GM13976 (cell line): Measurements from ENCODE around the gene SLC1A2.

ENCODE experiments used
- DNase-seq: peaks from one replicate; pipeline ENCODE4 v3.0.0; 2012; ENCODE audit warnings: low spot score
- CTCF ChIP-seq: IDR thresholded peaks from 2 replicates; pipeline ENCODE4 v1.5.1; 2012; ENCODE audit warnings: borderline replicate concordance, mild to moderate bottlenecking; ENCODE audit not compliant: insufficient read depth; ENCODE audit errors: extremely low read depth, missing control alignments, control extremely low read depth
- in situ Hi-C: fragments of 300-500 bp; cut with MboI; formaldehyde crosslinking; loops from one replicate; pipeline ENCODE4 v1.12.0; 2022; ENCODE audit warnings: low sequenced_read_pairs, mixed read lengths, inconsistent platforms; ENCODE audit not compliant: unreplicated experiment

SLC1A2 gene

GRCh38 chr11:35248558-35249323 lies 170.6 kb downstream of the SLC1A2 start:
- no peak for TF ChIP-seq CTCF
- in situ Hi-C loops: no loop called here

GRCh38 chr11:35247863-35248262 lies 171.5 kb downstream of the SLC1A2 start:
- in situ Hi-C loops: no loop called here

More at GRCh38 chr11:35248558-35249323, 170.6 kb downstream of the SLC1A2 start:
- DNase-seq: no peak

GRCh38 chr11:35247428-35247827 lies 171.9 kb downstream of the SLC1A2 start:
- no peak for TF ChIP-seq CTCF
- DNase-seq: no peak
- in situ Hi-C loops: no loop called here

More at GRCh38 chr11:35247863-35248262, 171.5 kb downstream of the SLC1A2 start:
- TF ChIP-seq CTCF: no peak
- no peak for DNase-seq

GRCh38 chr11:35246745-35247144 lies 172.6 kb downstream of the SLC1A2 start:
- in situ Hi-C loops: no loop called here
- no peak for DNase-seq
- TF ChIP-seq CTCF: no peak

- TF ChIP-seq CTCF: no peak
- no peak for DNase-seq
- in situ Hi-C loops: no loop called here
These were observed 173.6 kb downstream of the SLC1A2 start for GRCh38 chr11:35245786-35246185.

- no peak for DNase-seq
- in situ Hi-C loops: no loop called here
- TF ChIP-seq CTCF: no peak
These were observed 174.3 kb downstream of the SLC1A2 start for GRCh38 chr11:35245056-35245455.
